H1 (cell line): Measurements from ENCODE around the gene SOWAHC. TPM values are rescaled to one million over a fixed set of nuclear protein-coding genes. Genes with fewer than 3 reads are reported as not detected.

Source experiments
- BACH1 ChIP-seq: IDR thresholded peaks from 2 replicates; pipeline ENCODE4 v1.6.1; 2012; ENCODE audit warnings: low read length, improper control_type of control experiment
- CHD2 ChIP-seq: IDR thresholded peaks from 2 replicates; pipeline ENCODE4 v1.6.1; 2012; ENCODE audit warnings: low read length, improper control_type of control experiment
- GTF2F1 ChIP-seq: IDR thresholded peaks from 2 replicates; pipeline ENCODE4 v1.6.1; 2012; ENCODE audit warnings: low read depth, low read length, improper control_type of control experiment, borderline replicate concordance
- NANOG ChIP-seq: IDR thresholded peaks from 2 replicates; pipeline ENCODE4 v1.6.1; 2011; ENCODE audit warnings: low read length, low read depth, mild to moderate bottlenecking, inconsistent platforms; ENCODE audit not compliant: insufficient read depth, poor library complexity, severe bottlenecking
- PHF8 ChIP-seq: fragments of 200-600 bp; sonication (generic); conservative IDR thresholded peaks from 2 replicates; pipeline ENCODE4 v1.7.1; 2012; ENCODE audit warnings: low read depth, mild to moderate bottlenecking, inconsistent platforms, low read length, moderate library complexity
- RFX5 ChIP-seq: IDR thresholded peaks from 2 replicates; pipeline ENCODE4 v1.6.1; 2011; ENCODE audit warnings: low read depth, low read length, improper control_type of control experiment, borderline replicate concordance
- SP4 ChIP-seq: IDR thresholded peaks from 2 replicates; pipeline ENCODE4 v1.6.1; 2012; ENCODE audit warnings: low read length, inconsistent platforms
- TAF1 ChIP-seq: IDR thresholded peaks from 2 replicates; pipeline ENCODE4 v1.6.1; 2011; ENCODE audit warnings: mild to moderate bottlenecking, low read depth, low read length
- ZNF274 ChIP-seq: IDR thresholded peaks from 2 replicates; pipeline ENCODE4 v1.7.0; 2012; ENCODE audit warnings: low read length, borderline replicate concordance; ENCODE audit errors: extremely low read depth
- polyA plus RNA-seq, 7 experiments: library from polyadenylated mRNA; depleted of rRNA in 3 of 7; stranded (reverse) in 5 of 7; unstranded in 2 of 7; fragments of >200 nt in 5 of 7; fragments of 200-250 nt in 2 of 7; gene quantifications; 1 replicate in 5 of 7; 2 replicates in 1 of 7; 4 replicates in 1 of 7; pipeline versions ENCODE4 v1.2.1 to v1.2.3, GENCODE V29; 2011 to 2013; ENCODE audit warnings: missing spikeins in 2 of 7, mixed read lengths in 2 of 7
- total RNA-seq: library from RNA; stranded (reverse); fragmentation: NEBNext Ultra II Directional; extraction: Animal tissue kit (Norgen Biotek cat#: 25700); gene quantifications from 2 replicates; pipeline ENCODE4 v1.2.1, GENCODE V29; 2021
- TF ChIP-seq, protein P1 (sequence below): fragments of 300-600 bp; sonication (generic); IDR thresholded peaks from 2 replicates; pipeline ENCODE4 v1.7.1; 2012; ENCODE audit warnings: low read length, moderate library complexity, mild to moderate bottlenecking, inconsistent platforms; ENCODE audit not compliant: insufficient replicate concordance

SOWAHC gene
- total and polyA plus RNA-seq, 2 of the 8 experiments (the other 6 are each of a cell fraction or from before 2014, with no cell fraction given), result 3.1 to 17.8 TPM

- TF ChIP-seq, protein P1, sequence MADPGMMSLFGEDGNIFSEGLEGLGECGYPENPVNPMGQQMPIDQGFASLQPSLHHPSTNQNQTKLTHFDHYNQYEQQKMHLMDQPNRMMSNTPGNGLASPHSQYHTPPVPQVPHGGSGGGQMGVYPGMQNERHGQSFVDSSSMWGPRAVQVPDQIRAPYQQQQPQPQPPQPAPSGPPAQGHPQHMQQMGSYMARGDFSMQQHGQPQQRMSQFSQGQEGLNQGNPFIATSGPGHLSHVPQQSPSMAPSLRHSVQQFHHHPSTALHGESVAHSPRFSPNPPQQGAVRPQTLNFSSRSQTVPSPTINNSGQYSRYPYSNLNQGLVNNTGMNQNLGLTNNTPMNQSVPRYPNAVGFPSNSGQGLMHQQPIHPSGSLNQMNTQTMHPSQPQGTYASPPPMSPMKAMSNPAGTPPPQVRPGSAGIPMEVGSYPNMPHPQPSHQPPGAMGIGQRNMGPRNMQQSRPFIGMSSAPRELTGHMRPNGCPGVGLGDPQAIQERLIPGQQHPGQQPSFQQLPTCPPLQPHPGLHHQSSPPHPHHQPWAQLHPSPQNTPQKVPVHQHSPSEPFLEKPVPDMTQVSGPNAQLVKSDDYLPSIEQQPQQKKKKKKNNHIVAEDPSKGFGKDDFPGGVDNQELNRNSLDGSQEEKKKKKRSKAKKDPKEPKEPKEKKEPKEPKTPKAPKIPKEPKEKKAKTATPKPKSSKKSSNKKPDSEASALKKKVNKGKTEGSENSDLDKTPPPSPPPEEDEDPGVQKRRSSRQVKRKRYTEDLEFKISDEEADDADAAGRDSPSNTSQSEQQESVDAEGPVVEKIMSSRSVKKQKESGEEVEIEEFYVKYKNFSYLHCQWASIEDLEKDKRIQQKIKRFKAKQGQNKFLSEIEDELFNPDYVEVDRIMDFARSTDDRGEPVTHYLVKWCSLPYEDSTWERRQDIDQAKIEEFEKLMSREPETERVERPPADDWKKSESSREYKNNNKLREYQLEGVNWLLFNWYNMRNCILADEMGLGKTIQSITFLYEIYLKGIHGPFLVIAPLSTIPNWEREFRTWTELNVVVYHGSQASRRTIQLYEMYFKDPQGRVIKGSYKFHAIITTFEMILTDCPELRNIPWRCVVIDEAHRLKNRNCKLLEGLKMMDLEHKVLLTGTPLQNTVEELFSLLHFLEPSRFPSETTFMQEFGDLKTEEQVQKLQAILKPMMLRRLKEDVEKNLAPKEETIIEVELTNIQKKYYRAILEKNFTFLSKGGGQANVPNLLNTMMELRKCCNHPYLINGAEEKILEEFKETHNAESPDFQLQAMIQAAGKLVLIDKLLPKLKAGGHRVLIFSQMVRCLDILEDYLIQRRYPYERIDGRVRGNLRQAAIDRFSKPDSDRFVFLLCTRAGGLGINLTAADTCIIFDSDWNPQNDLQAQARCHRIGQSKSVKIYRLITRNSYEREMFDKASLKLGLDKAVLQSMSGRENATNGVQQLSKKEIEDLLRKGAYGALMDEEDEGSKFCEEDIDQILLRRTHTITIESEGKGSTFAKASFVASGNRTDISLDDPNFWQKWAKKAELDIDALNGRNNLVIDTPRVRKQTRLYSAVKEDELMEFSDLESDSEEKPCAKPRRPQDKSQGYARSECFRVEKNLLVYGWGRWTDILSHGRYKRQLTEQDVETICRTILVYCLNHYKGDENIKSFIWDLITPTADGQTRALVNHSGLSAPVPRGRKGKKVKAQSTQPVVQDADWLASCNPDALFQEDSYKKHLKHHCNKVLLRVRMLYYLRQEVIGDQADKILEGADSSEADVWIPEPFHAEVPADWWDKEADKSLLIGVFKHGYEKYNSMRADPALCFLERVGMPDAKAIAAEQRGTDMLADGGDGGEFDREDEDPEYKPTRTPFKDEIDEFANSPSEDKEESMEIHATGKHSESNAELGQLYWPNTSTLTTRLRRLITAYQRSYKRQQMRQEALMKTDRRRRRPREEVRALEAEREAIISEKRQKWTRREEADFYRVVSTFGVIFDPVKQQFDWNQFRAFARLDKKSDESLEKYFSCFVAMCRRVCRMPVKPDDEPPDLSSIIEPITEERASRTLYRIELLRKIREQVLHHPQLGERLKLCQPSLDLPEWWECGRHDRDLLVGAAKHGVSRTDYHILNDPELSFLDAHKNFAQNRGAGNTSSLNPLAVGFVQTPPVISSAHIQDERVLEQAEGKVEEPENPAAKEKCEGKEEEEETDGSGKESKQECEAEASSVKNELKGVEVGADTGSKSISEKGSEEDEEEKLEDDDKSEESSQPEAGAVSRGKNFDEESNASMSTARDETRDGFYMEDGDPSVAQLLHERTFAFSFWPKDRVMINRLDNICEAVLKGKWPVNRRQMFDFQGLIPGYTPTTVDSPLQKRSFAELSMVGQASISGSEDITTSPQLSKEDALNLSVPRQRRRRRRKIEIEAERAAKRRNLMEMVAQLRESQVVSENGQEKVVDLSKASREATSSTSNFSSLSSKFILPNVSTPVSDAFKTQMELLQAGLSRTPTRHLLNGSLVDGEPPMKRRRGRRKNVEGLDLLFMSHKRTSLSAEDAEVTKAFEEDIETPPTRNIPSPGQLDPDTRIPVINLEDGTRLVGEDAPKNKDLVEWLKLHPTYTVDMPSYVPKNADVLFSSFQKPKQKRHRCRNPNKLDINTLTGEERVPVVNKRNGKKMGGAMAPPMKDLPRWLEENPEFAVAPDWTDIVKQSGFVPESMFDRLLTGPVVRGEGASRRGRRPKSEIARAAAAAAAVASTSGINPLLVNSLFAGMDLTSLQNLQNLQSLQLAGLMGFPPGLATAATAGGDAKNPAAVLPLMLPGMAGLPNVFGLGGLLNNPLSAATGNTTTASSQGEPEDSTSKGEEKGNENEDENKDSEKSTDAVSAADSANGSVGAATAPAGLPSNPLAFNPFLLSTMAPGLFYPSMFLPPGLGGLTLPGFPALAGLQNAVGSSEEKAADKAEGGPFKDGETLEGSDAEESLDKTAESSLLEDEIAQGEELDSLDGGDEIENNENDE, result no peak
- TF ChIP-seq BACH1, result no peak
- no peak for TF ChIP-seq PHF8
- TF ChIP-seq GTF2F1, result no peak
- no peak for TF ChIP-seq CHD2
- no peak for TF ChIP-seq RFX5
- TF ChIP-seq ZNF274, result no peak
- no peak for TF ChIP-seq TAF1
- TF ChIP-seq NANOG, result no peak
- no peak for TF ChIP-seq SP4
Measured at GRCh38 chr2:109631741-109632140, 17.6 kb downstream of the SOWAHC start (continued).
